GM21619 (cell line): ENCODE results near the gene FOXO1.
"Not testable (repeated sequence)": the region's sequence is repeated elsewhere in the genome, so short reads cannot be mapped to it uniquely, and the experiment has no call there.

Experiments
- ATAC-seq: cut with Tn5 transposase; IDR thresholded peaks from one replicate; pipeline ENCODE4 v1.9.1; 2021; ENCODE audit not compliant: unreplicated experiment

The FOXO1 gene

GRCh38 chr13:40666045-40666932 is at the start of gene FOXO1:
FOXO1 (minus strand) TSS chr13:40666641; CDS start chr13:40666212, 429 bp downstream.
- peak; percentile 43 for ATAC-seq

- ATAC-seq = not testable (repeated sequence)
These were observed 48.0 kb upstream of the FOXO1 start for GRCh38 chr13:40714433-40714832.

- peak; percentile 56 for ATAC-seq
These were observed 40.0 kb upstream of the FOXO1 start for GRCh38 chr13:40706439-40706838.

- ATAC-seq = peak; percentile 67
These were observed 31.3 kb upstream of the FOXO1 start for GRCh38 chr13:40697711-40698110.

GRCh38 chr13:40694426-40694825 is 28.0 kb upstream of the FOXO1 start:
- no peak for ATAC-seq

GRCh38 chr13:40692946-40693345 is 26.5 kb upstream of the FOXO1 start:
- ATAC-seq = peak; percentile 71

GRCh38 chr13:40688781-40689180 is 22.3 kb upstream of the FOXO1 start:
- ATAC-seq = no peak

GRCh38 chr13:40682449-40683240 is 16.2 kb upstream of the FOXO1 start:
- no peak for ATAC-seq

- no peak for ATAC-seq
These were observed 15.1 kb upstream of the FOXO1 start for GRCh38 chr13:40681341-40682146.

- no peak for ATAC-seq
These were observed 14.3 kb upstream of the FOXO1 start for GRCh38 chr13:40680659-40681323.

- no peak for ATAC-seq
These were observed 13.1 kb upstream of the FOXO1 start for GRCh38 chr13:40679480-40679985.

GRCh38 chr13:40677064-40677463 is 10.6 kb upstream of the FOXO1 start:
- ATAC-seq = no peak

GRCh38 chr13:40676007-40676406 is 9.6 kb upstream of the FOXO1 start:
- no peak for ATAC-seq

- no peak for ATAC-seq
These were observed 7.0 kb upstream of the FOXO1 start for GRCh38 chr13:40673414-40673813.

GRCh38 chr13:40672765-40673397 is 6.4 kb upstream of the FOXO1 start:
- ATAC-seq = no peak

GRCh38 chr13:40671956-40672764 is 5.7 kb upstream of the FOXO1 start:
- no peak for ATAC-seq

- no peak for ATAC-seq
These were observed 3.9 kb upstream of the FOXO1 start for GRCh38 chr13:40670307-40670706.

GRCh38 chr13:40668335-40668734 is 1.9 kb upstream of the FOXO1 start:
- no peak for ATAC-seq

- no peak for ATAC-seq
These were observed 1.2 kb upstream of the FOXO1 start for GRCh38 chr13:40667622-40667978.
